Glomerular visceral epithelial cell (primary cell): ENCODE data around the gene ADGRA1.

Experiments used
- DNase-seq: peaks from one replicate; pipeline ENCODE4 v3.0.0-alpha.2; 2016; ENCODE audit errors: extremely low spot score

The ADGRA1 gene

DNA sequence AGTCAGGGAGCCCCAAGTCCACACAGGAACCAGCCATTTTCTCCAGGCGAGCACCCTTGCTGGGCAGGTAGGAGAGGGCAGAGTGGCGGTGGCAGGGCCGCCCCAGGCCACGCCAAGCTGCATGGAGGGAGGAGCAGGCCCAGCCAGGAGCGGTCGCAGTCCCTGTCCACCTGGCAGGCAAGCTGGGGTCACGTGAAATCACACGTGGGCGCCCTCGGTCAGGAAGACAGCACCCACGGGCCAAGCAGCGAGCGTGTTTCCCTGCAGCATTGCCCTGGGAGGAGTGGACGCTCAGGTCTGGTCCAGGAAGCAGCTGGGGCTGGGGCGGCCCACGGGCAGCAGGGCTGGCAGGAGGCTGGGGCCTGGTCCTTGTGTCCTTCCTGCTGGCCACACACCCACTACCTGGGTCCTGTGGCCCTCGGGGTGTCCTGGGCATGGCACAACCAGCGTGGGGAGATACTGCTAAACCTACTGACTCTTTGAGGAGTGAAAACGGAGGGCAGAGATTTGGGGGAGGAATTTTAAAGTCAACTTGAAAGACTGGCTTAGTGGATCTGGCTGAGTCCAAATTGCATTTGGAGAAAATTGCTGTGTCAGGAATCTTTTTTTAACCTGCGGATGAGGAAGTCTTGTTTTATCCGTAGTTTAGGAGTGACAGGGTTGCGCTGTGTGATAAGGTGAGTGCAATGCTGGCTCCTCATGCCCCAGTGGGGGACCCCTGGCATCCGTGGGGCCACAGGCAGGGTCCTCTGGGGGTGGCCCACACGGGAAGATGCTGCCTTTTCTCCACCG is 12.2 kb upstream of the ADGRA1 start:
- DNase-seq = no peak

DNA sequence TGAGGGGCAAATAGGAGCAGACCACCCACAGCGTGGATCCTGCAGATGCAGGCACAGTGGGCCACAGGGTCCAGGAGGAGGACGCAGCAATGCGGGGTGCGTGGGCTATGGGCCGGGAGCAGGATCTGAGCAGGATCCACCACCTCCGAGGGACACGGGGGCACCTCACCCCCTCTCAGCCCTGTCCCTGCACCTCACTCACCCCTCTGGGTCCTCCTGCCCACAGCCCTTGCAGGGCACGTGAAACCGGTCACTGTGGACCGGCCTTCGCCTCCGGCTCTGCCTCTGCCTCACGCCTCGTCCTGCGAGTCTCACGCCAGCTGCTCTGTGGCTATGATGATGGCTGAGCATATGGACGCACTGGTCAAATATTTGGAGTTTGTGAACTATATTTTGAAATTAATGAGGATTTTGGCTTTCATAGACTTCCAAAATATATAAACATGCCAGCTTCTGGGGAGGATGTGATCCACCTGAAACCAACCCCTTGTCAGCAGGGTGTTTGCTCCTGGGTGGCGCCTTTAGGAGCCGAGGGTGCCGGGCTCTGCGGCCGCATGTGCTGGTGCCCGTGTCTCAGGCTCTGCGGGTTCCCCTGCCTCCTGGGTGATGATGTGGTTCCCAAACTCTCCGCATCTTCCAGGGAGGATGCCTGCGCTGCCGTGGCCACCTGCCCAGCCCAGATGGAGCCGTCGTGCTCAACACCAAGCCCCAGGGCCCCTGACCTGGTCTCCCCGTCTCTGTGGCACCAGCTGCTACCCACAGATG is 11.3 kb upstream of the ADGRA1 start:
- no peak for DNase-seq

DNA sequence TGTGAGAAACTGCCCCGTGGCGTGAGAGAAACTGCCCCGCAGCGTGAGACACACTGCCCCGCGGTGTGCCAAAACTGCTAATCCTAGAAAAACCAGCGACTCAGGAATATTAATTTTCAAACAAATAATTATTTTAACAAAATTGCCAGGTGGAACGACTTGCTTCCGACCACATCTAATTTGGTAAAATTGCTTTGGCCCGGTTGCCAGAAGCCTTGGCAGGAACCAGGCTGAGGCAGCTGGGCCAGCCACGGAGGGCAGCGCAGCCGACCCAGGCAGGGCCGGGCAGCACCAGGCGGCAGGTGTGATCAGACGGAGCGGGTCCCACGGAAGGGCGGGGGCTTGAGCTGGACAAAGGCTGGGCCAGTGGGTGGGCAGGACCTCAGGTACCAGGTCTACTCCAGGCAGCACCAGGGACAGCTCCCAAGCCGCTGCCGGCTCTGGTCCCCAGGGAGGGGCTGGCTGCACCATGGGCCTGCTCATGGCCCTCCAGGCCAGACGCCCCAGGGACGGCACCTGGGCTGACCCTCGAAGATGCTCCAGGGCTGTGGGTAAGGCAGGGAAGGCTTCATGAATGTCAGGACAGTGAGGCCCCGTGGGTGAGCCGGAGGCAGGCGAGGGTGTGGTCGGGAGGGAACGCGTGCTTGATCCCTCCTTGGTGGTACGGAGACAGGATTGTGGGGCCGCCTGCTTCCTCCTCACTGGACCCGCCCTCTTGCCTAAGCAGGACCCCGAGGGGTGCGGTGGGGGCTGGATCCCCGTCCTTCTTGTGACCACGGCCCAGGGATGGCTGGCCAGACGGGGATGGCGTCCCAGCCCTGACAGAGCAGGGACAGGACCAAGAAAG is 7.7 kb upstream of the ADGRA1 start:
- no peak for DNase-seq

DNA sequence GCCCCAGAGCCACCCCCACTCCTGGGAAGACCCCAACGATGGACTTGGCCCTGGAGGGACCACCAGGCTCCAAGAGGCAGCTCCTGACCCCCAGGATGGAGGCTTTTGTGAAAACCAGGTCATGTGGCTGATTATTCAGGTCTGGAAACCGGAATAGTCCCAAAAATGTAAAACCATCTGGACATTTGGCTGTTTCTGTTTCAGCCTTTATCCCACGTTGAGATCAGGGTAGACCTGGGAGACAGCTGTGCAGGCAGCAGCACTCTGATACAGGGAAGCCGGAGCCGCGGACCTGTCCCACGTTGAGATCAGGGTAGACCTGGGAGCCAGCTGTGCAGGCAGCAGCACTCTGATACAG is 7.1 kb upstream of the ADGRA1 start:
- DNase-seq = no peak

DNA sequence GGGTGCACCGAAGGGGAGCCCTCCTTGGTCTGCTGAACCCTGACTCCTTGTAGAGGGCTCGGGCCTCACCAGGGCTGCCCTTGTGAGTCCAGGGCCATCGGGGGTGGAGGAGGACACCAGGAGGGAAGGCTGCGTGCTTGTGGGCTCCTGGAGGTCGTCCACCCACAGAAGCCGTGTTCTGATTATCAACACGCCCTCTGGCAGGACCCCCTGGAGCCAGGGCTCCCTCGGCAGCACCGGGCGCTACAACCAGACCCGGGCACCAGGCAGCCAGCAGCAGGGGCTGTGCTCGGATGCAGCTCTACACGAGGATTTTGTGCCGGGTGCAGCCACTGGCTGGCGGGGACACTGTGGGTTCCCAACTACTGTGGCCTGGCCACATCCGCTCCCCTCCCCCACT is 6.1 kb upstream of the ADGRA1 start:
- no peak for DNase-seq

DNA sequence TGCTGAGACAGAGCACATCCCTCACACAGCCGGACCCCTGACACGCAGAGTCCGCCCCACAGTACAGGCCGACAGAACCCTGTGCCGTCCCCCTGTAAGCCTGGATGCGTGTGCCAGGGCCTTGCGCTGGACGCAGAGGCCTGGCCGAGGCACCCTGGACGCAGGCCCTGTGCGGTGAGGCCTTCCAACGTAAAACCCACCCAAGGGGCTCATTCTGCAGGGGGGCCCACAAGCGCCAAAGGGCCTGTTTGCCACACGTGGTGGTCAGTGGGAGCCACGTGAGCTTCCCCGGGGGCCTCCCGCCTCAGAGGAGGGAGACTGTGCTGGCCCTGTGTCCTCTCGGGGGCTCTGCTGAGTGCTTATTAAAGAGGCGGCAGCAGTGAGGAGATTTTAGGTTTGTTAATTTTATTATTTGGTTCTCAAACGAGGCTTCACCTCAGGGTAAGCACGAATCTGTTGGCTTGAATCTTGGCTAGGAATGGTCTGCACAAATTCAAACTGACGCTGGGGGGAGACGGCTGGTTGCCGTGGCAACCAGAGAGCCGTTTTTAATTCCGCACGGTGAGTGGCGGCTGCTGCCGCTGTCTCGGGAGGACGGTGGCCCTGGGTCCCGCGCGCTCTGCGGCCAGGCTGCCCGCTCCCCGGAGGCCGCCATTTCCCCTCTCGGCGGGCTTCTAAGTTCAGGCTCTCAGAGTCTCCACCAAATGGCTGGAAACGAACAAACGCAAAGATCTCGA is 4.9 kb upstream of the ADGRA1 start:
- DNase-seq = no peak

DNA sequence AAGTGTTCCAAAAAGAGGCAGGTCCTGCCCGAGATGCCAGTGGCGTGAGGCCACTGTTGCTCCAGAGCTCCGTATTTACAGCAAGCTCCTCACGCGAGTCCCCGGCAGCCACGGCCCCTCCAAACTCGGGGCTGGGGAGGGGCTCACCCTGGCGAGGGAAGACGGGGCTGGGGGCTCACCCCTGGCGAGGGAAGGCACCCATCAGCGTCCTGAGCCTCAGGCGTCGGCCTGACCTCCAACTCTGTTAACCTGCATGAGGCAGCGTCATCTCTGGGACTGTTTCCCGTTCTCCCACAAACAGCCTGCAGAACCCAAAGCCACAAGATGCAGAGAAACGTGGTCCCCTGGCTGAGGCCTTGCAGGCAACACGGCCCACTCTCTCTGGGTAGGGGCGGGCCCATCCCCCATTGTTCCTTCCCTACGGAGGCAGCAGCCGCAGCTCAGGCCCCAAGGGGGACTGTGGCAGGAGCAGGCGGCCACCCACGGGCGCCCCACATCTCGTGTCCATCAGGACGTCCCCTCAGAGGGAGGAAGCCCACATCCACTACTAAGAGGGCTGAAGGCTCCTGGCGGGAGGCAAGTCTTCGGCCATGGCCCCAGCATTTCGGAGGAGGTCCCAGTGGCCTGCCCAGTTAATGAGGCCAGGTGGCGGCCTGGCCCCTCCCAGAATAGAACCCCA is 4.2 kb upstream of the ADGRA1 start:
- no peak for DNase-seq

DNA sequence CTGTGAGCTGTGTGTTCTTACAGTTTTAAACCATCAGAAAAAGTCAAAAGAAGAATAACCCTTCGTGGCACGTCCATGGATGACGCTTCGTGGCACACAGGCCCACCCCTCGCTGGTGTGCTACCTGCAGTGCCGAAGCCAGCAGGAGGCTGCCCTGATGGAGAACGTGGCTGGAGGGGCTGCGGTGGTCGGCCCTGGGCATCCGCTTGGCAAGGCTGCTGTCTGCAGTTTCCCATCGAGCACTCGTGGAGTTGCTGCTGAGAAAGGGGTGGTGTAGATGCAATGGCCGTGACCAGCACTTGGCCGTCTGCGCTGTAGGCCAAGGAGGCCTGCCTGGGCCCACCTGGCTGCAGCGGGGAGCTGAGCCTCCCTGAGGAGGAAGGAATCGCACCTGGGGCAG is 3.2 kb upstream of the ADGRA1 start:
- DNase-seq = no peak

DNA sequence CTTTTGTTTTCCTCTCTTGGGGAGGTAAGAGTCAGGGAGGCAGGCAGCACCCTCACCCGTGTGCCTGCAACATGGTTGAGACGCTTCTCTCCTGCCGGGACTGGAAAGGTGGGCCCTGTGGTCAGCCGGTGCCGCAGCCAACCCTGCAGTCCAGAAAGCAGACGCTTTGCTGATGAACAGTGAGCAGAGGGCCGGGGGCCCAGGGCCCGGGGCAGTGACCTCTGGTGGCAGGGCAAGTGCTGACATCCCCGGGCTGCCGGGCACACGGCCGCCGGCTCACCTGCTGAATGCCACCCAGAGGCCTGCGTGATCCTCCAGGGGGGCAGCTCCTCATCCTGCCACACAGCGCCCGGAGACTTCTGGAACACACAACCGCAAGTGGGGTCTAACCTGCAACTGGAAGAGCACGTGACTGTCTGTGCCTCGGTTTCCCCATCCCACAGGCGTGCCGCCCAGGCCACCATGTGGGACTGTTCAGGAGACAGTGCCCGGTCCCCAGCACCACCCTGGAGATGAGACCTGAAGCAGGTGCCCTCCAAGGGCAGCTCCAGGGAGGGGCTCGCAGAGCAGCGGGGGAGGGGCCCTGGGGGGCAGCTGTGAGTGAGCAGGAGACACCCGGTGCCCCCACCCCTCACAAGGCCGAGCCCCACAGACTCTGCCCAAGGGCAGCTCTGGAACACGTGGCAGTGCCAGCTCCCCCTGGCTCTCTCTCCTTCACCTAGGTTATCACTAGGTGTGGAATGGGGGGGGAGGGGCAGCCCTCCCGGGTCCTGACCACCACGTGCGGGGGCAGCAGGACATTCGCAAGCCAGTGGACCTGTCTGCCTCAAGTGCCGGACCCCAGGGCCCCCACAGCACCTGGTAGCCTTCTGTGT is 2.2 kb upstream of the ADGRA1 start:
- no peak for DNase-seq

DNA sequence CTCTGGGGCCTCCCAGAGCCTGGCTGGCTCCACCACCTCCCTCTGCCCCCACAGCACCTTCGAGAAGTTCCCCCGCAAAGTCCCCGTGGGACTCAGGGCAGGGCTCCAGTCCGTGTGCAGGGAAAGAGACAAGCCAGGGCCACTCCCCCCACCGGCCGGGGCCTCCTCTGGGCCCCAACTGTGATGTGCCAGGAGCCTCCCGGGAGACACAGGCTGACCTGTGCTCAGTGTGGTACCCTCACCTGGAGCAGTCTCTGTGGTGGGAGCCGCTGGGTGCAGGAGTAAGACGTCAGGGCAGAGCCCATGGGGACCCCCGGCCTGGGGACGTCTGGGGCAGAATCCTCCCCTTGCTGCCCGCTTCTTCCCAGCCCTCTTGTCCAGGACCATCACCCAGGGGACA is 1.5 kb upstream of the ADGRA1 start:
- no peak for DNase-seq

DNA sequence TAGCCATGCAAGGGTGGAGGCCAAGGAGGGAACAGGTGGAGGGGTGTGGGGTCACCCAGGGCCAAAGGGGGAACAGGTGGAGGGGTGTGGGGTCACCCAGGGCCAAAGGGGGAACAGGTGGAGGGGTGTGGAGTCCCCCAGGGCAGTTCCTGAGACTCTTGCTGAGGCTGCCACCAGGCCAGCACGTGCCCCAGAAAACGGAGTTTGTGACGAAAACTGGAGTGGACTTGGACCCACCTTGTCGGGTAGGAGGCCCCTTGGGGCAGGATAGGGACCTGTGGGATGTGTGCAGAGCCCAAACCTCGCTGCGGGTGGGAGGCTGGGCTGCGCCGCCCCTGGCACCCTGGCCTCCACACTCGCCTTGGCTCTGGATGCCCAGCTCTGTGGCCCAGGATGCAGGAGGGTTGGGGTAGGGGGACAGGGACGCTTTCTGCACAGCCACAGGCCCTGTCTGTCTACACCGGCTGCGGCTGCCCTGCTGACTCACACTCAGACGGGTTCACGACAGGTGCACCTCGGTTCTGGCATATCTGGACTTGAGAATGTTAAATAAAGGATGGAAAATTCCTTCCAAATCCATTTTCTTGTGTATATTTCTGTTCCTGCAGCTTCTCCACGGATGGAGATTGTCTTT is 562 bp upstream of the ADGRA1 start:
- no peak for DNase-seq

DNA sequence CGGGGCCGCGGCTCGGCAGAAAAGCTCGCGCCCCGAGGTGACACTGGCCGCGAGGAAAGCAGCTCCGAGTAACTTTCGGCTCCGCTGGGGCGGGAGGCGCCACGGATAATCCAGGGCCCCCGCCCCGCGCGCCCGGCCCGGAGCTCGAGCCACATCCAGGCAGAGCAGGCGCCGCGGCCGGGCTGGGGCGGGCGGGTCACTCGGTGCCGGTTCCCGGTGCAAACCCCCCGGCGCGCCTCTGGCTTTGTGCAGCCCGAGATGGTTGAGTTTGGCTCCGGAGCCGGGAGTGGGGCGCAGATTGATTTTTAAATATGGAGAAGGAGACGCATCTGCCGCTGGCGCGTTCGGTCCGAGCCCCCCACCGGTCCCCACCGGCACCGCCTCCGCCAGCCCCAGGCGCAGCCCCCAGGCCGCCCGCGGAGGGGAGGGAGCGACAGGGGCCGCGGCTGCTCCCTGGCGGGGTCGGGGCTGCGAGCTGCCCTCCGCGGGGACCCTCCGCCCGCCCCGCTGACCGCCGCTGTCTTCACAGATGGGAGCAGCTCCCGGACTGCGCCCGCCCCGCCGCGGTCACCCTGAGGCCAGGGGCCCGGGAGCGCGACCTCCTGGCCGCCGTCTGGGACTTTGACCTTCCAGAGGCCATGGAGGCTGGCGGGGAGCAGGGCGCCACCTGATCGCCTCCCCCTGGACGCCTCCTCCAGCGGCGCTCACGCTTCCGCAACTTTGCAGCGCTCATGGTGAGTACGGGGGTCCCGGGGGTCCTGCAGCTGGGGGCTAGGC is 643 bp downstream of the ADGRA1 start:
- no peak for DNase-seq

DNA sequence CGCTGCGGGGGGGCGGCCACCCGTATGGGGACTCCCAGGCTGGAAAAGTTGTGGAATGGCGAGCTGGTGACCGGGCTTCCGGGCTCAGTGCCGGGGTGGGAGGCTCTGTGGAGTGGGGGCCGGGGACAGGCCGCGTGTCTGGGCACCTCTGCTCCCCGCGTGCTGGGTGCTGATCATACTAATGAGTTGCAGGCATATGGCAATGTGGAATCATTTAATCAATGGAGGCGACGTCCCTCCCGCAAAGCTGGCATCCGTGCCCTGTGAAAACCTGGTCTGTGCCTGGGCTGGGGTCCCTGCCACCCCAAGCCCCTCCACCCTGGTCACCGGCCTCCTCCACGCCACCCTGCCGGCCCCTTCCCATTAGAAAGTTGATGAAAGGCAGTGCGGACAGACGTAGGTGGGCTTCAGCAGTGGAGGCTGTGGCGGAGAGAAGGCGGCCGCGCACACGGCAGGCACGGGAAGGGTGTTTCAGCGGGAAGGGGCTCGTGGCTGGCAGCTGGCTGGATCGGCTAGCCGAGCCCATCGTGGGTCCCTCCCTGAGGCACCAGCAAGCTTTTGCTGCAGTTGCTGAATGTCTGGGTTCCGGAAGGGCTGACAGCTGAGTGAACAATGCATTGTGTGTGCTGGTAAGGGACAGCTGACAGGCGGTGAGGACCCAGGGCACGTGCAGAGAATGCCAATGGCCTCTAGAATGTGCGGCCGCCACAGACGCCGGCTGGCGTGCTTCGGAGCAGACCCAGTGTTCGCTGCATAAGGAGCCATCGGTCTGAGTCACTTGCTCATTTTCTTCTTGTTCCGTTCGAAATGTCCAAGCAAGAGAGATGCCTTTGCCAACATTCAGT is 1.5 kb downstream of the ADGRA1 start:
- no peak for DNase-seq

DNA sequence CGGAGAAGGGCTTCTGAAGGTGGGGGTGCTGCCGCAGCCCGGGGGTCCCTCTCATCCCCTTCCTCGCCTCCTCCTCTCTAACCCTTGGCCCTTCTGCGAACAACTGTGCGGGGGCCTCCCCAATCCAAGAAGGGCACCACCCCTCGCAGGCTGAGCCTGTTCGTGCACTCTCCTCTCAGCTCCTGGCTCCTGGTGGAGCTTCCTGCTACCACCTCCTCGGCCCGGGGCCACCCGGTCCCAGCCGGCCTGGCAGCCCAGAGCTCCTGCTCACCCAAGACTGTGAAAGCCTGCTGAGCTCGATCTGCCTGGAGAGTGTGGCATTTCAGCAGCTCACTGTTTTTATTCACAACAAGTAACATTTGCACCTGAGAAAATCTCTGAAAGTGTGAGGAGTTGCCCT is 2.4 kb downstream of the ADGRA1 start:
- no peak for DNase-seq

DNA sequence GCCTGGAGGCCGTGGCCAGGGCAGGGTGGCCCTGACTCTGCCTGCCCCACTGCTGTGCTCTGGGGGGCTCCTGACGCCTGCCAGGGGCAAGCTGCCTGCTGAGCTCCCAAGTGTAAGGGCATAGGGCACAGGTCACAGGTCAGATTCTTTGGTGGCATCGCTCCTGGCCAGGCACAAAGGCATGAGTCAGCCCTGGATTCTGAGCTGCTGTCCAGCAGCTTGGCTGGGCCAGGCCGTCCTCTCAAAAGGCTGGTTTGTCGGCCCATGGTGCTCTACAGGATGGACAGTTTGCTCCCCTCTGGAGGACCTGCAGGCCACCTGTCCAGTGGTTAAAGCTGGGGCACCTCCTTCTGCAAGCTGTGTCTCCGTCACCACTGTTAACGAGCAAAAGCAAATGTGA is 2.9 kb downstream of the ADGRA1 start:
- no peak for DNase-seq

DNA sequence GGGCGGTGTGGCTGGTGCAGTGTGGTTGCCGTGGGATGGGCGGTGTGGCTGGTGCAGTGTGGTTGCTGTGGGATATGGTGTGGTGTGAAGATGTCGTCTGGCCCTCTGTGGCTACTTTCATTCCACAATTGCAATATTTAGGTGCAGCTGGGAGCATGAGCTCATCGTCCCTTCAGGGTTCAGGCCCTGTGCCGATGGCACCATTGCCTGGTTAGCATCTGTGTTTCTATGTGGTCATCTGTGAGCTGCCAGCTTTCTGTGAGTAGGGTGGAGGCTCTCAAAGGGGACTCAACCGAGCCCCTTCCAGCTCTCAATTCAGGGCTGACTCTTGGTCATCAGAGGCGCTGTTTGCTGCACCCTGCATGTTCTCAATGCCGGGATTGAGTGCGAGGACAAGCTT is 3.6 kb downstream of the ADGRA1 start:
- DNase-seq = no peak

DNA sequence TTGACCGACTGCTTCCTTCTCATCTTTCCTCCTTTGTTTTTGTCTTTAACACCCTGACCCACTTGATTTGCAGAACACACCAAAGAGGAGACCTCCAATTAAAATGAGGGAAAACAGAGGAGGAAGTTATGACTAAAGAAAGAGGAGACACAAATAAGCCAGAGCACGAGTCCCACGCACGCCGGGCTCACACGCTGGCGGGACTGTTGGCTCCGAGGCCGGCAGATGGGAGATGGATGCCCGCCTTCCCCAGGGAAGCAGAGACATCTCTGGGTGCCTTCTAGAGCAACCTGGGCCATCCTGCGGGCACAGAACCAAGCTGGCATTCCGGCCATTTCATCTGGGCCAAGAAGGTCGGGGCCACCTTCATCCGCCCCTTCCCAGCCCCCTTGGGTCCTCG is 5.6 kb downstream of the ADGRA1 start:
- no peak for DNase-seq

DNA sequence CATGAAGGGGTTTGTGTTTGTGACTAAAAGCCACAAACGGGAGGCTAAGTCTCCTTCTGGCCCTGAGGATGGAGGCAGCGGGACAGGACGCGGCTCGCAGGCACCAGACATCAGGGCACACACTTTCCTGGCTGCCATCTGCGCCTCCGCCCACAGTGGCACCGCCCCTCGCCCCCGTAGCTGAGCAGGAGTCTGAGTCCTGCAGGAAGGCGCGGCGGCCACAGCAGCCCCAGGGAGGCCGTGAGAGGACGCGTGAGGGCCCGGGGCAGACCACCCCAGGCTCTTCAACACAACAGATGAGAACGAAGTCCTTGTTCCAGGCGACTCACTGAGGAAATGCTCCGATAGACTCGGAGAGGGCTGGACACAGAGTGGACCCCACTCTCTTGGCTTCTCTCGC is 6.6 kb downstream of the ADGRA1 start:
- DNase-seq = no peak
